ENCODE measurements around the gene CCDC191.
A peak's percentile ranks its signal among the peaks of the same experiment; 100 is the strongest.

Gene CCDC191

DNA sequence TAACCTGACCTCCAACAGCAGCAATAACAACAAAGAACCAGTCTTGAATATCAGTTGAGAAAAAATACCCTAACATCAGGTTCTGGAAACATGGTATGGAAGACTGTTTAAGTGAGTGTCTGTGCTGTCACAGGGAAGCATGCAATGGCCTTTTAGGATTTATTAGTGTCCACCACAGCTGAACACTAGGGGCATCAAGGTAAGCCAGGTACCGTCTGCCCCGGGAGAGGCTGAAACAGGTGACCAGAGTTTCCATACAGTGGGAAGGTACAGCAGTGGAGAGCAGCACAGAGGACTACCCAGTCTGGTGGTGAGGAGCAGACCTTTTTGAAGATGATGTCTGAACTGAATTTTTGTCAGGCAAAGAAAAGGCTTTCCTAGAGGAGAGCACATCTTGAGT, 90.2 kb downstream of the CCDC191 start:
- DNase-seq (ENCODE audit: low spot score): no peak

DNA sequence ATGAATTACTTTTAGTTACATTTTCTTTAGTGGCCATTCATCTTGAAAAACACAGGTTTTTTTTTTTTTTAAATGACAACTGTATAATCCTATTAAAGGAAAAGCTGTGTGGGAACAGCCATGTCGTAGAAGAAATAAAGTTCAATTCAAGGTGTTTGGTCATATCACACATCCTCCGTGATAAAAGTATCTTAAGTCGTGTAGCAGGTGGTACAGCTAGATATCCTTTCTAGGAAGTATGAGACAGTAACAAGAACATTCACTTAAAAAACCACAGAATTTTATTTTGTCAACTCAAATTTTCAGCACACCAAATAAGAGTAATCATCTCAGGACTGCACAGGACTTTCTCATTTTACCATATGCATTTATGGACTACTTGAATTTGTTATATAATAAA, 92.4 kb downstream of the CCDC191 start:
- DNase-seq (ENCODE audit: low spot score): no peak

DNA sequence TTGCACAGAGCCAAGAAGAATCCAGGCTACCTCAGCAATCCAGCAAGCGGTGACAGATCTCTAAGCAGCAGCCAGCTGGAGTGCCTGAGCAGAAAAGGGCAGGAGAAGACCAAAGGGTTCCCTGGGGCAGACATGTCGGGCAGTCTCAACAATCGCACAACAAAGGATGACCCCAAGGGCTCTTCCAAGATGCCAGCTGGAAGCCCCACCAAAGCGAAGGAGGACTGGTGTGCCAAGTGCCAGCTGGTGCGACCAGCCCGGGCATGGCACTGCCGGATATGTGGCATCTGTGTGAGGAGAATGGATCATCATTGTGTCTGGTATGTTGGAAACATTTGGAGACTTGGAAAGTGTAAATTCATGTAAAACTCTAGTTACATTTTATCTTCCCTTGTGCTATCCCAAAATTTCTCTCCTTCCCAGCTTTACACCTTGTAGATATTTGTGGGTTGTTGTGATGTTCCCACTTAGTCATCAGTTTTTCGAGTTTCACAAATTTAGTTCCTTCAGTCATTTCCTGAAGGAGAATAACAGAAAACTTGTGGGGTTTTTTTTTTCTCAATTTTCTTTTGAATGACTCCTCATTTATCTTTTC, 102.1 kb downstream of the CCDC191 start:
- DNase-seq (ENCODE audit: low spot score): no peak

DNA sequence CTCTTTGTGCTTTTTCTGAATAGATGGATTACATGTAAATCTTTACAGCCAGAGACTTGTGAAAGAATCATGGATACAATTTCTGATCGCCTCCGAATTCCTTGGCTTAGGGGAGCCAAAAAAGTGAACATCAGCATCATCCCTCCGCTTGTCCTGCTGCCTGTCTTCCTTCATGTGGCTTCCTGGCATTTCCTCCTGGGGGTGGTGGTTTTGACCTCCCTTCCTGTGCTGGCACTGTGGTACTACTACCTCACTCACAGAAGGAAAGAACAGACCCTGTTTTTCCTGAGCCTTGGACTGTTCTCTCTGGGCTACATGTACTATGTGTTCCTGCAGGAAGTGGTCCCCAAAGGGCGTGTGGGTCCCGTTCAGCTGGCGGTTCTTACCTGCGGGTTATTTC, 102.6 kb downstream of the CCDC191 start:
- no peak for DNase-seq (ENCODE audit: low spot score)

DNA sequence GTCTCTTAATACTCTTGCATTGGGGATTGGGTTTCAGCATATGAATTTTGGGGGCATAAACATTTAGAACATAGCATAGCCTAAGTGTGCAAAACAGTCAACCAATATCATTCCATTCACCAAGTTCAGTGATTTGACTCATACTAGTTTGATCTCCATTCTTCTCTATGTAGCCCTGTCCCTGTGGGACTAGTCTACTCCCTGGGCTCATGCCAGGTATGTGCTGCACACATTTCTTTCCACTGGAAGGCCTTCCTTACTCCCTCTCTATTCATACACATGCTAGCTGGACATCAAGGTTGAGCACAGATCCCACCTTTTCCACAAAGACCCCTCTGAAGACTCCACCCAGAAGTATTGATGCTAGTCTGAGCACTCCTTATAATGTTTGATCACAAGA, 103.4 kb downstream of the CCDC191 start:
- no peak for DNase-seq (ENCODE audit: low spot score)

DNA sequence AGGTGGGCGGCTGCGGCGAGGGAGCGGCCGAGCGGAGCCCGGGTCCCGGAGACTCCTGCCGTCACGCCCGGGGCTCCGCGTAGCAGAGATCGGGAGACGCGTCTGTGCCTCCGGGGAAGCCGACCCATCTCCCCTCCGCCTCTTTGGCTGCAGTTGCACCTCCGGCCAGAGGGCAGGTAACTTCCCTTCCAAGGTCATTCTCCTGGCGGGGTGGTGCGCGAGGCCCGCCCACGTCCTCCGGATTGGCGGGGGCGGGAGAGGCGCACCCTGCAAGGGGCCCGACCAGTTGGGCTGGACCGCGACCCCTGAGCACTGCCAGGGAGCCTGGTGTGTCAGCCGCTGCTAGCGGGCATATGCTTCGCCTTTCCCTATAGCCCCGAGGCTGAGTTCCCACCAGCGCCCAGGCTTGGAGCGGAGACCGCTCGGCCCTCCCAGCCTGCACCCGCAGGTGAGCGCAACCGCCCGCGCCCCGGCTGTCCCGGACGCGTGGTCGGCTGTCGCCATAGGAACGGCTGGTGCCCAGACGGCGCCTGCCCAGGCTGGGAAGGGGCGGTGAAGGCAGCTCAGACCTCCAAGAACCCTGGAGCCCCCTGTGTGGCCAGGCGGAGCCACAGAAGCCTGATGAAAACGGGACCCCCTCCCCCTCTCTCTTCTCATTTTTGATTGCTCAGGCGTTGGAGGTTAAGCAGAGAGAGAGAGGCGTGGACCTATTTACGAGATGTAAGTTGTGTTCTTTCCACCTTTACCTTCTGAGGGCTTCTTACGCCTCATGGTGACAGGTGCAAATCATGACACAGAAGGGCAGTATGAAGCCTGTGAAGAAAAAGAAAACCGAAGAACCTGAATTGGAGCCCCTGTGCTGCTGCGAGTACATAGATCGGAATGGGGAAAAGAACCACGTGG, 108.1 kb downstream of the CCDC191 start:
- no peak for DNase-seq (ENCODE audit: low spot score)

DNA sequence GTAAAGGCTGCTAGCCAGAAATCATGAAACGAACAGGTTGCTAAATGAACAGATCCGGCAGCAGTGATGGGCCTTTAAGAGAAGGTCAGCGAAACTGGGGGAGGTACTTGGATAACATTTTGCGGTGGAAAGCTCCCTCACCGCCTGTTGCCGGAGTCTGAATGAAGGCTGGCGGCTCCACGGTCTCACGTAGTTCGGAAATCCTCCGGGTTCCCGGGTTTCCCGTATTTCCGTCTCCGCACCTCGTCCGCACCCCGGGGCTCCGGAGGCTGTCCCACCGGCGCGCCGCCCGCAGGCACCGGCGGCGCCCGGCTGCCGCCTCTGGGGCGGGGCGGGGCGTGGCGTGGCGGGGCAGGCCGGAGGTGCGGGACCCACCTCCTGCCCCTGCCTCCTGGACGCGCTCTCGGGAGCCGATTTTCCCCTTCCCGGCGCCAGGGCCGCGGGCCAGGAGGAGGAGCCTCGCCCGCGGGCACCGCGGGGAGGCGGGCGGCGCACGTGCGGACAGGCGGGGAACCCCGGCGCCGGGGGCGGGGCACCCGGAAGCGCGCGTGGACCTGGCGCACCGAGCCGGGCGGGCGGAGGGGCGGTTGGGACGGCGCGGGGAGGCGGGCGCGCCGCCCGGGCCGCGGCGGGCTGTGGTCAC, 108.8 kb downstream of the CCDC191 start, which contains the start of gene ZDHHC23:
TSS of gene ZDHHC23 (plus strand) at position 642 of the 643 bp plus-strand sequence. CDS start 790 bp downstream, outside the sequence.
- peak; percentile 27 for DNase-seq (ENCODE audit: low spot score)

DNA sequence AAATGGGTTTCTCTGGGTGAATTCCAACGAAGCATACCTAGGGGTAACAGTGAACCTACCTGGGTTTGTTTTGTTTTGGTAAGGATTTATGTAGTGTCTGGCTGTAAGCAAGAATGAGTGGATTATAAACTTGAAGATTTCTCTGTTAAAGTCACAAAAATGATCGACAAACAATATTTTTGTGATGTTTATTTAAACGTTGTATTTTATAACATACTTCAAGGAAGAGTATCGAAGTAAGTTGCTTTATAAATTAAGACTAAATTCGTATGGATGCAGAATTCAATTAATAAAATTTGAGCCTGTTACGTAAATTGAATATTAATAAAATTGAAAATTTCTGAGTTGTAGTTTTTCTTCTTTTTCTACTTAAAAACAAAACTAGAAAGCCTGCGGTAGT, 109.5 kb downstream of the CCDC191 start:
- no peak for DNase-seq (ENCODE audit: low spot score)

DNA sequence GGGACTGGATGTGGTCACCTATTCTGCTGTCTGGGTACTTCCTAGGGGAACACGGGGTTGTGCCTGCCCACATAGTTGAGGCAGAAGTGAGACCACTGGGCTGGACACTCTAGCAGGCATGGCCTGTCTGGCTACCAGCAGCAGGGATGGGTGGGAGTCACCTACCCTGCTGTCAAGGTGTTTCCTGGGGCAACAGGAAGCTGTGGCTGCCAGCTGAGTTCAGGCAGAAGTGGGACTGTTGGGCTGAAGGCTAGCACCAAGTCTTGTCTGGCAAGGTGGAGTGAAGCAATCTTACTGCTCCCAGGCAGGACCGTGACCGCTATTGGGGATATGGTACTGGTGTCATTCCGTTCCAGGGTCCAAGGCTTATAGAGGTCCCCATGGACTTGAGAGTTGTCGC, 128.8 kb downstream of the CCDC191 start:
- DNase-seq (ENCODE audit: low spot score): no peak

DNA sequence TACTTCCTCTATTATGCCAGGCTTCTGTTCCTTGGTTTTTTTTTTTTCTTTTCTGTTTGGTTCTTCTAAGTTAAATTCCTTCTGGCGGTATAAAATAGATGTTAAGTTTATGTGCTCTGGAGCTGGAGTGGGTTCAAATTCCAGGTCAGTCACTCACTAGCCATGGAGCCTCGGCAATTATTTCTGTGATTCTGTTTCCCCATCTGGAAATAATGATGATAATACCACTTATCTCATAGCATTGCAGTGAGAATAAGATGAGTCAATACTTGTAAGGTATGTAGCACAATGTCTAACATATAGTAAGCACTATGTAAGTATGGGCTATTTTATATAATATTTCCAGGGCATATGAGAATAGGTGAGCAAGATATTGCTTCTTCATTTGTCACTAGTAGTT, 141.7 kb downstream of the CCDC191 start:
- no peak for DNase-seq (ENCODE audit: low spot score)

Measured in COLO829 (cell line).